ENCODE measurements around the gene ACTL10.

GRCh38 chr20:33711446-33711738, 44.6 kb downstream of the ACTL10 start:
- no peak for TF ChIP-seq CTCF (IDR thresholded peaks at IDR 0.05; ENCODE audit: low read depth, low read length)
- no peak for TF ChIP-seq MYC (IDR thresholded peaks at IDR 0.05; ENCODE audit: low read depth, low read length)
- TF ChIP-seq POLR2A (IDR thresholded peaks at IDR 0.05; ENCODE audit: extremely low read depth, insufficient read length) = no peak

All from NB4 (cell line).